Keratinocyte (primary cell): ENCODE data around the gene LTB4R.

ENCODE experiments used
- CTCF ChIP-seq, 3 experiments: IDR thresholded peaks in 1 of 3; conservative IDR thresholded peaks in 1 of 3; optimal IDR thresholded peaks in 1 of 3; 2 replicates in 2 of 3; 3 replicates in 1 of 3; pipeline versions ENCODE3 to v1.5.1; 2011; ENCODE audit warnings: low read length in 3 of 3, mild to moderate bottlenecking in 3 of 3, moderate library complexity in 2 of 3, control low read depth in 1 of 3, inconsistent platforms in 1 of 3; ENCODE audit not compliant: insufficient read depth in 2 of 3; ENCODE audit errors: extremely low read depth in 1 of 3
- EZH2 ChIP-seq: IDR thresholded peaks from one replicate; pipeline ENCODE4 v1.6.1; 2012; ENCODE audit warnings: inconsistent platforms, mild to moderate bottlenecking, low read length, moderate library complexity

GRCh38 chr14:24297190-24297964 lies 13.9 kb upstream of the LTB4R start:
- TF ChIP-seq CTCF (optimal IDR thresholded peaks at IDR 0.05 in 1 of 3, IDR thresholded peaks at IDR 0.05 in 1 of 3, conservative IDR thresholded peaks at IDR 0.05 in 1 of 3; ENCODE audit: extremely low read depth in 1 of 3, insufficient read depth in 2 of 3, low read length in 3 of 3) (peak; percentile 47 to 71 (median 71)), EZH2 (no peak)
